ENCODE measurements around the gene RFX6.
"Not testable (repeated sequence)": the region's sequence is repeated elsewhere in the genome, so short reads cannot be mapped to it uniquely, and the experiment has no call there.

The RFX6 gene, protein sequence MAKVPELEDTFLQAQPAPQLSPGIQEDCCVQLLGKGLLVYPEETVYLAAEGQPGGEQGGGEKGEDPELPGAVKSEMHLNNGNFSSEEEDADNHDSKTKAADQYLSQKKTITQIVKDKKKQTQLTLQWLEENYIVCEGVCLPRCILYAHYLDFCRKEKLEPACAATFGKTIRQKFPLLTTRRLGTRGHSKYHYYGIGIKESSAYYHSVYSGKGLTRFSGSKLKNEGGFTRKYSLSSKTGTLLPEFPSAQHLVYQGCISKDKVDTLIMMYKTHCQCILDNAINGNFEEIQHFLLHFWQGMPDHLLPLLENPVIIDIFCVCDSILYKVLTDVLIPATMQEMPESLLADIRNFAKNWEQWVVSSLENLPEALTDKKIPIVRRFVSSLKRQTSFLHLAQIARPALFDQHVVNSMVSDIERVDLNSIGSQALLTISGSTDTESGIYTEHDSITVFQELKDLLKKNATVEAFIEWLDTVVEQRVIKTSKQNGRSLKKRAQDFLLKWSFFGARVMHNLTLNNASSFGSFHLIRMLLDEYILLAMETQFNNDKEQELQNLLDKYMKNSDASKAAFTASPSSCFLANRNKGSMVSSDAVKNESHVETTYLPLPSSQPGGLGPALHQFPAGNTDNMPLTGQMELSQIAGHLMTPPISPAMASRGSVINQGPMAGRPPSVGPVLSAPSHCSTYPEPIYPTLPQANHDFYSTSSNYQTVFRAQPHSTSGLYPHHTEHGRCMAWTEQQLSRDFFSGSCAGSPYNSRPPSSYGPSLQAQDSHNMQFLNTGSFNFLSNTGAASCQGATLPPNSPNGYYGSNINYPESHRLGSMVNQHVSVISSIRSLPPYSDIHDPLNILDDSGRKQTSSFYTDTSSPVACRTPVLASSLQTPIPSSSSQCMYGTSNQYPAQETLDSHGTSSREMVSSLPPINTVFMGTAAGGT

DNA sequence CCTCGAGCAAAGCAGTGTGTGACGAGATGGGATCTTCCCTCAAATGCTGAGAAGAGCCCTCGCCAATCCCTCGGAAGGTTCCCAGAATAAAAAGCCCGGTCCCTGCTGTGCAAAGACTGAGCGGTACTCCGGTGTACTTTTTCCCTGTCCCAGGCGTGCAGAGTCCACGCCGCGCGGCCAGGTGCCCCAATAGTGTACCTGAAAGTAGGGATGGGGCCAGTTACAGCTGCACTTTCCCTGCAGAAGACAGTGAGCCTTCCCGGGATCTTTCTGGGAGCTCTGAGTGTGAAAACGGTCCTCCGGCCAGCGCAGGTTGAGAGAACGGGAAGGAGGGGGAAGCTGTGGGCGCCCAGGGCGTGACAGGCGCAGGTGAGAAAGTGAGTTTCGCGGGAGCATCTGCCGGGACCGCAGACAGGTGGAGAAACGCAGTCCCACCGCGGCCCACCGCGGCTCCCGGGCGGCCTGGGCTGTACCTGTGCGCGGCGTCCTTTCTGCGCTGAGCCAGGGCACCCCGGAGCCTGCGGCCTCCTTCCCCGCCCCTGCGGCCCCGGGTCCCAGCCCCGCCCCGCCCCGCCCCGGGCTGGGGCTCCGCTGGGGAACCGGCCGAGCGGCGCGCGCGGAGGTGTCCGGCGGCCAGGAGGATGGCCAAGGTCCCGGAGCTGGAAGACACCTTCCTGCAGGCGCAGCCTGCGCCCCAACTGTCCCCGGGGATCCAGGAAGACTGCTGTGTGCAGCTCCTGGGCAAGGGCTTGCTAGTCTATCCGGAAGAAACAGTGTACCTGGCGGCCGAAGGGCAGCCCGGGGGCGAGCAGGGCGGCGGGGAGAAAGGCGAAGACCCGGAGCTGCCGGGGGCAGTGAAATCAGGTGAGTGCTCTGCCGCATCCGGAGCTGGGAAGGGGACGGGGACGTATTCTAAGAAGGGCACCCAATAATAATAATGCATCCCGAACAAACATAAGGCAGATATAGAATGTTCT lies at the start of gene RFX6:
Gene RFX6, plus strand, starts transcription at position 608 of the 977 bp plus-strand sequence. Its CDS starts 34 bp downstream, at position 642.
- DNase-seq (ENCODE audit: low read depth), result no peak

DNA sequence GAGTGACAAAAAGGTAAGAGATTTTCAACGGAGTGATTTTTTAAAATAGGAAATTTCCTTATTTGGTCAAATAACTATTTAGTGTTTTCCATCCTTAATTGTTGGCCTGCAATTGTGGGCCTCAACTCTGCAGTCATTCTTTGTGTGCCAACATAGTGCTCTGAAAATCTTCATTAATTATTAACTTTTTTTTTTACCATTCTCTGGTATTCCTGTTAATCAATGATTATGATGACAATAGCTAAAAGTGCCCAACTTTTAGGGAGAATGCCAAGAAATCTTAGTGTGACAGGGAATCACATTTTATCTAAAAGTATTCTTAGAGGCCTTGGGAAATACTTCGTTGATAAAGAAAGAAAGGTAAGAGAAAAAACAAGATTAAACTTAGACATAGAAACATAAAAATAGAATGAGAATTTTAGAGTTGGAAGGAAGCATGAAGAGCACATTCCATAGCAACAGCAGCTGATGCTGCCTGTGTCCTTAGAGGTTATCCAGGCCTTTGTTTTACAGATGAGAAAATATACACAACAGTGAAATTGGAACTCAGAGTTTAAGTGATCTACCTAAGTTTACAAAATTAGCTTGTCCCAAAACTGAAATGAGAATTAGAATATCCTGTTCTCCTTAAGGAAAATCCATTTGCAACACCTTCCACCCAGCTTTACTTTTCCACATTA lies 49.3 kb upstream of the RFX6 start:
- no peak for DNase-seq (ENCODE audit: low read depth)

DNA sequence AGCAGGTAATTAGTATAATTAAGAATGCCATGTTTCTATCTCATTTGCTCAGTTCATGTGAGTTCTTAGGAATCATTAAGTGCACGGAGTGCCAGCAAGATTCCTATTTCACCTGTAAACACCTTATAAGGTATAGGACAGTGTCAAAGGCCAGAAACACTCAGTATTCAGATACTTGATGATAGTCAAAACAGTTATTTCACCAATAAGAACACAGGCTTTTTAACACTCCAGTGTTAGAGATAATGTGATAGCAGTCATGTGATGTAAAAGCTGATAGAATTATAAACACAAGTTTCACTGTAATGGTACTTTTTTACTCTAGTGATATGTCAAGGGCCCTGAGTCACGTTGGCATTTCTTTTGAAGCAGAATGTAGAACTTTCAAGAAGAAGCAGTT lies 48.1 kb upstream of the RFX6 start, which contains the start of gene GPRC6A:
Gene GPRC6A, minus strand, starts transcription at position 101 of the 400 bp plus-strand sequence. Its CDS starts 70 bp downstream, at position 31.
- no peak for DNase-seq (ENCODE audit: low read depth)

DNA sequence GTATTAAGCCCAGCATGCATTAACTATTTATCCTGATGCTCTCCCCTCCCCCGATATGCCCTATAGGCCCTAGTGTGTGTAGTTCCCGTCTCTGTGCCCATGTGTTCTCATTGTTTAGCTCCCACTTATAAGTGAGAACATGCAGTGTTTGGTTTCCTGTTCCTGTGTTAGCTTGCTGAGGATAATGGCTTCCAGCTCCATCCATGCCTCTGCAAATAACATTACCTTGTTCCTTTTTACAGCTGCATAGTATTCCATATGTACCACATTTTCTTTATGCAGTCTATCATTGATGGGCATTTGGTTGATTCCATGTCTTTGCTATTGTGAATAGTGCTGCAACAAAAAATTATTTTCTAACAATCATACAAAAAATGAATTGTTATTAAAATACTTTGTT lies 42.5 kb upstream of the RFX6 start:
- not testable (repeated sequence) for DNase-seq (ENCODE audit: low read depth)

DNA sequence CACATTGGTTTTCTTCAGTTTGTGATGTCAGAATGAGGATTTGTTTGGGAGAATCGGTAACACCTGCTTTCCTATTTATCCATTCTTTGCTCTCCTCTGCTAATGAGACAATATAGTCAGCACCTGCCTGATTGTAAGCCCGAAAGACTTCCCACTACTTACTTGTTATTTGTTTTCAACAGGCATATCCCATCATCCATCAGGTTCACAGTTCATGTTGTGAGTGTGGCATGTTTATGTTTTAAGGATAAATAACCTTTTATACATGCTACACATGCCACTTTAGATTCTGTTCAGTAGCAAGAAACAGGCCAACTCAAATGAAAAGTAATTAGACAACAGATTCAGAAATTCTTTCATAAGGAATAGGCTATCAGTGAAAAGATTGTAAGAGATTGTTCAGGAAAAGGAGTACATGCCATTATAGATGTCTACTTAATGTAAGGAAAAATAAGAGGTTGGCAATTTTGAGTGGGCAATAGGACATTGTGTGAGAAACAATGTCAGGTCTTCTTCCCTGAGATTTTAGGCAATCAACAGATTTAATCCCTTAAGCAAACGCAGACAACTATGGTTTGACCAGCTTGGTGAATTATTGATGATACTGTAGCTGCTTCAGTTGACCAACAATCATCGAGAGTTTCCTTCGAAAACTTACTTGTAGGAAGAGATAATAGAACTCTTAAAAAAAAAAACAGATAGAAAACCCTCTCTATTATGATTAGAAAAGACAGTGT lies 40.3 kb upstream of the RFX6 start:
- no peak for DNase-seq (ENCODE audit: low read depth)

DNA sequence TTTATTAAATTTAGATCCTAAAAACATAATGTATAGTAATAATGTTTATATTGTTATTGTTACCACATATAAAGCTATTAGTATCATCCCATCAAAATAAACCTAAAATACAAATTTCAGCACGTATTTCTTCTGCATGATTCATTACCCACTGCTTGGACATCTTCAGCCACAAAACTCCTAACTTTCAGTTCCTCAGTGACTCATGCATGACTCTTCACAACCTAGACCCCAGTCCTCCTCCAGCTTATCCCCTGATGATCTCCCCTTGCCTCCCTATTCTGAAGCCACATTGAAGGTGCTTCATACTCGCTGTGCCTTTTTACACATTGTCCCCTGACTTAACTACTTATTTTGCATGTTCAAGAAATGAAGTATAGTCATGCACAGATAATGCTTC lies 37.0 kb upstream of the RFX6 start:
- peak; percentile 44 for DNase-seq (ENCODE audit: low read depth)

DNA sequence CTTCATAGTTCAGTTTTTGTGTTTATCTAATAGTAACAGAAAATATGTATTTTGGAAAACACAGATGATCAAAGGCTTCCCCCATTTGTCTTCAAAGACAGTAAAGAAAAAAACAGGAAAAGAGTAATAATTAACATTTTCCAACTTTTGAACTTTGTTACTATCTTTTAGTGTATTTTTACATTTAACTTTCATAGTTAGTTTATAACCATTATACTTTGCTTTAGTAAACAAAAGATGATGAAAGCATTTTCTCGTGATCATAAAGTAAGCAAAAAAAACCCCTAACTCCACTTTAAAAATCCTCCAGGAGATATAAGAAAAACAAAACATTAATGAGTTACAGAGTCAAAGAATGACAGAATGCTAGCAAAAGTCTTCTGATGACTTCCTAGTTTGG lies 34.6 kb upstream of the RFX6 start:
- DNase-seq (ENCODE audit: low read depth), result no peak

DNA sequence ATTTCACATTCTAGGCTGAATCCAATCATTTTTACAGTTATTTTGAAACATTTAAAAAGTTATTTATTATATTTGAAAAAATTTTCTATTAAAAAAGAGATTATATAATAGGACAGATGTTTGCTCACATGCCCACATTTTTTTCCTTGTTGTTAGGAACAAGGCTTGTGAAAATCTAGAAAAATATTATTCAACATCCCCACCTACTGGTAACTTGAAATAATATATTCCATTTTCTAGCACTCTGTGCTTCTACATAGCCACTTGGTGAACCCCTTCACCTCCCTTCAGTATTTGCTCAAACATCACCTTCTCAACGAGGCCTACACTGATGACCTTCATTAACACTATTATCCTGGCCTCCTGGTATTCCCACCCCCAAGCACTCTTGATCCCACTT lies 29.8 kb upstream of the RFX6 start:
- DNase-seq (ENCODE audit: low read depth), result peak; percentile 39

DNA sequence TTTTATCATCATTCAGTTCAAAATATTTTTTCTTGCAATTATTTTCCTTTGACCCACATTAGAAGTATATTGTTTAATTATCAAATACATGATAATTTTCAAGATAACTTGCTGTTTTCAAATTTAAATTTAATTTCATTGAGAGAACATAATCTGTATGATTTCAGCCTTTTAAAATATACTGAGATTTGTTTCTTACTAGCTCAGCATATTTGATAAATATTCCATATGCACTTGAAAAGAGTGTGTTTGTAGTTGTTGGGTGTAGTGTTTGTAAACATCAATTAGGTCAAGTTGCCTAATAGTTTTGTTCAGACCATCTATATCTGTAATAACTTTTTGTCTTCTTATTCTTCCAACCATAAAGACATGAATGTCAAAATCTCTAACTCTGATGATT lies 19.0 kb upstream of the RFX6 start:
- DNase-seq (ENCODE audit: low read depth), result no peak

DNA sequence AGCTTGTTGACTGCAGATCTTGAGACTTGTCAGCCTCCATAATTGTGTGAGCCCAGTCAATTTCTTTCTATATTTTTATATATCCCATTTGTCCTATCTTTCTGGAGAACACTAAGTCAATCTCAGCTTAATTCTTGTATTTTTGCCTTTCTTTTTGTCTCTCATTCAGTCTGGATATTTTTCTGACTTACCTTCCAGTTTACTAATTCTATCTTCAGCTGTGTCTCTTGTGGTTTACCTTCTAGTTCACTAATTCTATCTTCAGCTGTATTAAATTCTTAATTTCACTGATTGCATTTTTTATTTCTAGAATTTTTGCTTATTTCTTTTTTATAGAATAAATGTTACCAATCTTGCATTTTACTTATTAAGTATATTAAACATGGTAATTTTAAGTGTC lies 17.8 kb upstream of the RFX6 start:
- DNase-seq (ENCODE audit: low read depth), result no peak

DNA sequence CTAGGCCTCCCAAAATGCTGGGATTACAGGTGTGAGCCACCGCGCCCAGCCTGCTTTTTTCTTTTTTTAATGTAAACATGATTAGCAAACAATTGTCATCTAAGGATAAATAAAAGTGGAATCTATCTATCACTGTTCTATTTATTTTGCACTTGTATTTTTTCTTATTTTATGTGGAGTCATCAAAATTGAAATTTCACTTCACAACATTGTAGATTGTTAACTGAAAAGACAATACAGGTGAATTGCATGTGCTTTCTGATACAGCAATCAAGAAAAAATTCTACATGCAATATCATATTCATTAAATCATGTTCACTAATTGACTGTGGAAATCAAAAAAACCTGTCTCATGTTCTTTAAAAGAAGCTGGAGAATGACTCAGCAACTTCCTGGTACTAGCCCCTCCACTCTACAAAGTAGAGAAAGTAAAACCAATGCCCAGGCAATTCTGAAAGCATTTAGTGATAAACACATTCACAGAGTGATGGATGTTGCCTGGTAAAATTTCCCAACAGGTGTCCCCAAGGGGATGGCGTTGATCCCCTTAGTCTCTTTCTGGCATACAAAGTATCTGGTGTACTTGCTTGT lies 10.7 kb upstream of the RFX6 start:
- DNase-seq (ENCODE audit: low read depth), result peak; percentile 3

DNA sequence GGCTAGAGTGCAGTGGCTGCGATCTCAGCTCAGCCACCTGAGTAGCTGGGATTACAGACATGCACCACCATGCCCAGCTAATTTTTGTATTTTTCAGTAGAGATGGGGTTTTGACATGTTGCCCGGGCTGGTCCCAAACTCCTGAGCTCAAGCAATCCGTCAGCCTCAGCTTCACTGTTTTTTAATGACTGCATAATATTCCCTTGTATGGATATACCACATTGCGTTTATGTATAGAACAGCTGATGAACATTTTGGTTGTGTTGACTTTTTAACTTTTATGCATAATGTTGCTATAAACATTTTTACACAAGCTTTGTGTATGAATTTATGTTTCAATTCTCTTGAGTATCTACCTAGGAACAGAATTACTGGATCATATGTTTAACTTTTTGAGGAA lies 4.3 kb upstream of the RFX6 start:
- no peak for DNase-seq (ENCODE audit: low read depth)

DNA sequence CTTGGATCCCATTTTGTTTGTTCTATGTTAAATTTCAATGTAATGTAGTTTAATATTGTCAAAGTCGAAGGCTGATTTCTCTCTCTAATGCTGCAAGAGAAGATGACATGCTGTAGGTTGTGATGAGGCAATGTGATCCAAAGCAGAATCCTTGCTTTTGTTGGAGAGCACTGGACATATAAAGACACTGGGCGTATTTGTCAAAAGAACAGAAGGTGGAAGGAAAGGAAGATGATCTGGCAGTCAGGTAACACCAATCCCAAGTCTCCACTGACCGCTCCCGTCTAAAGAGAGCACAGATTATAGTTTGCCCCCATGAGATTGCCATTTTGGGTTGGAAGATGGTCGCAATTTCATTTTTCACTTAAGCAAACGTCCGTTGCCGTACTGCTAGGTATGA lies 935 bp upstream of the RFX6 start:
- DNase-seq (ENCODE audit: low read depth), result no peak

DNA sequence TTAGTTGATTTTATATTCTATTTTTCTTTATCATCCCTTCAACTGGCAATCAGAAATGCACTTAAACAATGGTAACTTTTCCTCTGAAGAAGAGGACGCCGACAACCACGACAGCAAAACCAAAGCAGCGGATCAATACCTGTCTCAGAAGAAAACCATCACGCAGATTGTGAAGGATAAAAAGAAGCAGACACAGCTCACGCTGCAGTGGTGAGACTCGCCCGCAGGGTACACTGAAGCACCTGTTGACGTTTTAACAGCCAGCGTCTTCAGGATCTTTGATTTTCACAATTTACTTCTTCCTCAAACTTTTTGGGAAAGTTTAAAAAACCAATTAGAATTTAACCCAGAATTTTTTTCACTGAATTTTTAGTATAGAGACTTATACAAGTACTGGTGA lies 701 bp downstream of the RFX6 start:
- no peak for DNase-seq (ENCODE audit: low read depth)

DNA sequence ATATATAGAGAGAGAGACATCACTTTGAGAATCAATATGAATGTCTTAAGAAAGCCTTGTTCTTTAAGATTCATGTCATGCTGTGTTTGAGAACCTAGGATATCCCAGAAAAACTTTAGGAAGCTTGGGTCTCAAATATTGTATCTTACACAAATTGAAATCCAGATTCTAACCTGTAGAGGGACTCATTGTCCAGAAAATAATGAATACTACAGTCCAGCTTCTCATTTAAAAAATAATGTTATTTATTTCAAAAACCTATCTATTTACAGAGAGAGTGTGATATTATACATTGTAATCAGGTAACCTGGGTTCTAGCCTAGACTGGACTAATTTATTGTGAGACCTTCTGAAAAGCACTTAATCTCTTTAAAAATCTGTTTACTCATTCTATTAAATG lies 4.2 kb downstream of the RFX6 start:
- DNase-seq (ENCODE audit: low read depth), result peak; percentile 1

DNA sequence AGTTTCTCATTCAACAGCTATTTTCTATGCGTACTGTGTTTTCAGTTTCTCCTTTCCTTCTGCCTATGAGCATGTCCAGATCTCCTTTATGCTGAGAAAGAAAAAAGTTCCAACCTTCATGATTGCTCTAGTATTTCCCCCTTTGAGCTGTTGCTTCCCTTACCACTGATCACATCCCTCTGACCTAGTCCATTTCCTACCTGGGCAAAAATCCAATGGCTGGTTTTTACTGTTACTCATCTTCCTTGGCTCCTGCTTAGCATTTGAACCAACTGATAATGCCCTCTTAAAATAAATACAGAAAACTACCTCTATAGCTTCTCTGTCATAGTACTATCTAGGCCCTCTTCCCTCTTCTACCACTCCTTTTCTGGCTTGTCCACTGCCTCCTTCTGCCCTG lies 6.0 kb downstream of the RFX6 start:
- no peak for DNase-seq (ENCODE audit: low read depth)

DNA sequence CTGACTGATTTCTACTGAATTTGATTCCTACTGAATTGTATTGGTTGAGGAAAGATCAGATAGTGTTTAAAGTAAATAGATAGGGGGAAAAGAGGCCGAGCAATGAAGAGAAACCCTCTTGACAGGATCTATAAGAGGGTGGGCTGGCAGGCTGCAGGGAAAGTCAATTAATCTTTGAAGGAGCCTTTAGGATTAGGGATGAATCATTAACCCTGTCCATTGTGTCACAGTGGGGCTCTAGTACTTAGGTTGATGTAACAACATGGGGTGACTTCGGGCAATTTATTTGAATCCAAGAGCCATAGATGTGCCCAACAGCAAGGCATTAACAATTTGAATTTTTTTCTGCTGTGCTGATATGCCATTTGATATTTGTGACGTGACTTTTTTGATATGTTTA lies 7.5 kb downstream of the RFX6 start:
- DNase-seq (ENCODE audit: low read depth), result no peak

DNA sequence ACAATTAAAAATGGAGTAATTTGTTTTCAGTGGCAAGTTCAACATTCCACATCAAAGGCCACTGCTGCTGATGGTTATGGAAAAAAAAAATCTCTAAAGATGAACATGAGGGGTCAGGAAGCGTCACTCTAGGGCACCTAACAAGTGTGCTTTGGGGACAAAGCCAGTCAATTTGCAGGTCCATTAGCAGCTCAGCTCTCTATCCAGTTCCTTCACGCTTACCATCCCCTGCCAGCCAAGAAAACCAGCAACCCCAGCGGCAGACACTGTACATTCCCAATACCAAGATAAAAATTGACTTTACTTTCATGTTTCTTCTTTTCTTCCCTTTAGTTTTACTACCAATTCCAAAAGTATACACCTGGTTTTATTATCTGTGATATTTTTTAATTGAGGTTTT lies 10.1 kb downstream of the RFX6 start:
- DNase-seq (ENCODE audit: low read depth), result no peak

DNA sequence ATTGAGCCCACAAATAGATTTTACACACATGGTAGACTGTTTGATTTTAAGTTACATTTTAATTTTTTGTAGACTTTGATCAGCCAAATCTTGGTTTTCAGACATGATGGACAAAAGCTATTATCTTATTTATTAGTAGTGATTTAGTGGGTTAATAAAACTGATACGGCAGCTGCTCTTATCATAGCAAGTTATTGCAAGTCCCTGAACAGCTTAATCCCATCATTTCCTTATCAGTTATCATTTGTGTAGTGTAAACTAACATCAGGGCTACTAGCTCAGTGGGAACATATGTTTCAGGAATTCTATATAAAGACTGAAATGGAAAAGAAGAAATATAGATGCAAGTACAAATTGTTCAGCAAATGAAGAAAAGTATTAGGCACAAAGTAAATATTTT lies 10.9 kb downstream of the RFX6 start:
- no peak for DNase-seq (ENCODE audit: low read depth)

DNA sequence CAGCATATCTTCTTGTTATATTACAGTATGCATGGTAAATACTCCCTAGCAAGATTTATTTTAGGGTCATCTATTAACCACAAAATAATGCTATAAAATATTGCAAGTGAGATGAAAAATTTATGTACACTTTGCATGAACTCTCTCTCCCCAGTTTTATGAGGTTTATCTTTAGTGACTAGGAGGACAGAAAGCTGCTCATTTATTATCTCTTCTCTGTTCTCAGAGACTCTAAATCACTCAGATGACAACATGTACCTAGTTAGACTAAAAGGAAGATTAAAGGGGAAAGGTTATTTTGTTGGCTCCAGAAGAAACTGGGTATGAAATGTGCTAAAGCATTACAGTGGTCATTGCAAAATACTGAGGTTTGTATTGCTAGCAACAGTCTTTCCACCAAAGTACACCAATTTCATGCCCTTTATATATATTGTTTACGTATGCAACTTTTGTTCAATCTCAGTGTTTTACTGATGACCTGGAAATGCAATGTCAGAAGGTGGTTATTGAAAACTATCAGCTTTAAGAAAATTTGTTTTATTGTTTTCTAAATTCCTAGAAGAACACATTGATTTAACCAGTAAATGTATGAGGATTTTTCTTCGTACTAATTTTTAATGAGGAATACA lies 11.8 kb downstream of the RFX6 start:
- DNase-seq (ENCODE audit: low read depth), result no peak

Measured in EH (cell line).